A549 treated with RU486 at 1 μM for 4 hours (cell line): ENCODE results near the gene SH2B3. TPM values are rescaled to one million over a fixed set of nuclear protein-coding genes. Genes with fewer than 3 reads are reported as not detected.

ENCODE experiments used
- total RNA-seq: library from RNA; stranded (reverse); fragments of 200-300 nt; extraction: Qiagen RNA extraction; gene quantifications from 5 replicates; pipeline ENCODE4 v1.2.3, GENCODE V29; 2022; ENCODE audit warnings: low read depth

The SH2B3 gene
- 7.5 to 8.5 TPM (median 7.8 TPM) in 5 replicates for total RNA-seq

DNA sequence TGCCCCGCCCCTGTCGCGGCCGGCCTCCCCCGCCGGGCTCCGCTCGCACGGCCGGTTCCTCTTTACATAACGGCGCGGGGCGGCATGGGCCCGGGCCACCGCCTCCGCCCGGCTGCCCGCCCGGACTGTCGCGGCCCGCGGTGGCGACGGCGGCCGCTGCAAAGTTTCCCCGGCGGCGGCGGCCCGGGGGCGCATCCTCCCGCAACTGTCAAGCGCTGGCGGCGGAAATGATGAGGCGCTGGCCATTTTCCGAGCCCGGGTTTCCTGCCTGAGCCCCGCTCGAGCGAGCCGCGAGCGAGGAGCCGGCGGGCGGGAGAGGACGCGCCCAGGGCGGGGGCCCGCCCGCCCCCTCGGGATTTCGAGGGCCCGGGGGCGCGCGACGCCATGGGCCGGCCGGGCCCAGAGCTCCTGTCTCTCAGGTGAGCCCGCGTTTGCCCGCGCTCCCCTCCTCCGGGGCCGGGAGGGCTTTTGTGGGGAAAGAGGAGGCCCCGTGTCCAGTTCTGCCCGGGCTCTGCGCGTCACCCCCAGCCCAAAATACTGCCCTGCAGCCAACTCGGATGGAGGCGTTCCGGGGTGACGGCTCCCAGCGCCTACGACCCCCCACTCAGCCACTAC is at the start of gene SH2B3:
Gene SH2B3 (plus strand): TSS at position 65 of the 615 bp plus-strand sequence. CDS start 12,223 bp downstream, outside the sequence.

GRCh38 chr12:111368788-111369495 is 36.8 kb upstream of the SH2B3 start, which contains the start of gene PHETA1:
PHETA1 (minus strand) TSS chr12:111369095; CDS start chr12:111363427, 5,668 bp downstream.

Other genes starting within 250 kb of the SH2B3 start
- gene PHETA1, start 36.8 kb upstream of the SH2B3 start, total RNA-seq: 5.4 to 9.9 TPM (median 8.4 TPM) in 5 replicates
- gene ATXN2, start 193.4 kb downstream of the SH2B3 start, total RNA-seq: 37.2 to 51.5 TPM (median 47.8 TPM) in 5 replicates